ENCODE measurements around the gene CWC27.

DNA sequence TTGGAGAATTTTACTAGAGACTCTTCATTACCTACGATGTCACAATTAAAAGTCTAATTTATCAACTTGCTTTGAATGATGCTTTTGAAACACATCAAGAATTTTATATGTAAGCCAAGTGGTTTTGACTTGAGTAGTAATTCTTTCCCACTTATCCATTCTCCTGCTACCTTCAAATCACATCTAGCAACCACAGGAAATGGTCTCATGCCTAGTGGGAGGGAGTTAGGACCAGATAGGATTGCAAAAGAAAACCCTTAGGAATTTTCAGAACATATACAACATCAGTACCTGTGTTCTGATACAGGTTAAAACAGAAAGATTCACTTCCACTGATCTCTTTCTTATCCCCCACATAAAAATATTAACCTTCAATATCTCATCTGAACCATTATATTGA, 260.4 kb downstream of the CWC27 start:
- TF ChIP-seq GATA2 (IDR thresholded peaks at IDR 0.05; ENCODE audit: low read depth, low read length) (no peak), GATA3 (IDR thresholded peaks at IDR 0.05; ENCODE audit: low read depth, low read length) (no peak)

Measured in SH-SY5Y (cell line).